ENCODE measurements around the gene CNDP1.
"Not testable (repeated sequence)": the region's sequence is repeated elsewhere in the genome, so short reads cannot be mapped to it uniquely, and the experiment has no call there.

Gene CNDP1

DNA sequence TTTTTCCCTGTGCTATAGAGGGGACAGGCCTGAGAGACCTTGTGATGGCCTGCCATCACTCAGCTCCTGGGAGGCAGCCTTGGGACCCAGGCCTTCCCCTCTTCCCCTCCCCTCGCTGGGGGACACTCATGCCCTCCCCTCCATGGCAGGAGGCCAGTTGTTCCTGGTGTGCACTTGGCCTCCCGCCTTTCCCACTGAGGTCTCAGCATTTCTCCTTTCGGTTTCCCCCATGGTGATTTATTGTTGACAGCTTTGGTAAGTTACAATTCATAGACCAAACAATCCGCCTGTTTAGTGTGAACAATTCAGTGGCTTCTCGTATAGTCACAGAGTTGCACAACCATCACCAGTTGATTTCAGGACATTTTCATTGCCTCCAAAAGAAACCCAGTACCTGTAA is 10.2 kb upstream of the CNDP1 start:
- DNase-seq (ENCODE audit: low spot score) = no peak
- TF ChIP-seq CTCF (IDR thresholded peaks at IDR 0.05; ENCODE audit: extremely low read depth, missing control alignments) = no peak

DNA sequence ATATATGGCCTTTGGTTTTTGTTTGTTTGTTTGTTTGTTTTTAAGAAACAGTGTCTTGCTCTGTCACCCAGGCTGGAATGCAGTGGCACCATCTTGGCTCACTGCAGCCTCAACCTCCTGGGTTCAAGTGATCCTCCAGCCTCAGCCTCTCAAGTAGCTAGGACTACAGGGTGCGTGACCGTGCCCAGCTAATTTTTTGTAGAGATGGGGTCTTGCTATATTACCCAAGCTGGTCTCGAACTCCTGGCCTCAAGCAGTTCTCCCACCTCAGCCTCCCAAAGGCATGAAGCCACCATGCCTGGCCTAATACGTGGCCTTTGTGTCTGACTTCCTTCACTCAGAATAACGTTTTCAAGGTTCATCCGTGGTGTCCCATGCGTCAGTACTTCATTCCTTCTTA is 9.4 kb upstream of the CNDP1 start:
- not testable (repeated sequence) for DNase-seq (ENCODE audit: low spot score)

GRCh38 chr18:74525741-74526140 is 8.6 kb upstream of the CNDP1 start:
- no peak for DNase-seq (ENCODE audit: low spot score)
- no peak for TF ChIP-seq CTCF (IDR thresholded peaks at IDR 0.05; ENCODE audit: extremely low read depth, missing control alignments)

DNA sequence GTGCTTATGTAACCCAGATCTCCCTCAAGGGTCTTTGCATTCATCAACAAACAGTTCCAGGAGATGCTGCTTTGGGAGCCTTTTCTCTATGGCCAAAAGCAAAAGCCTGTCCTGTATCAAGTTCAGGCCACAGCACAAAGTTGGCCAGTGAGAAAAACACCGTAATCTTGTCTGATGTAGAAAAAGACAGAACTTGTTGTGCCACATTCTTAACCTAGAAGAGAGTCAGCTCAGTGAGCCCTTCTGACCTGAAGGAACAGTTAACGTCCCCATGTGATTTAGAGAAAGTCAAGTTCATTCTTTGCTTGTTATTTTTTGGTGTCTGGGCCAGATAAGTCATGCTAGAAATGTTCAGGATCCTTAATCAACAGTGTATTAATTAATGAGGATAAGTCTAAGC is 7.8 kb upstream of the CNDP1 start:
- DNase-seq (ENCODE audit: low spot score) = no peak
- no peak for TF ChIP-seq CTCF (IDR thresholded peaks at IDR 0.05; ENCODE audit: extremely low read depth, missing control alignments)

DNA sequence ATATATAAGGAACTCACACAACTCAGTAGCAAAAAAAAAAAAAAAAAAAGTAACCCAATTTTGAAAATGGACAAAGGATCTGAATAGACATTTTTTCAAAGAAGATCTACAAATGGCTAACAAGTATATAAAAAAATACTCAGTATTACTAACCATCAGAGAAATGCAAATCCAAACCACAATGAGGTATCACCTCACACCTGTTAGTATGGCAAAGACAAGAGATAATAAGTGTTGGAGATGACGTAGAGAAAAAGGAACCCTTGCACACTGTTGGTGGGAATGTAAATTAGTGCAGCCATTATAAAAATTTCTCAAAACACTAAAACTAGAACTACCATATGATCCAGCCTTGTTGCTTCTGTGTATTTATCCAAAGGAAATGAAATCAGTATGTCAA is 5.8 kb upstream of the CNDP1 start:
- DNase-seq (ENCODE audit: low spot score) = no peak

GRCh38 chr18:74528913-74529312 is 5.4 kb upstream of the CNDP1 start:
- no peak for DNase-seq (ENCODE audit: low spot score)
- TF ChIP-seq CTCF (IDR thresholded peaks at IDR 0.05; ENCODE audit: extremely low read depth, missing control alignments) = no peak

More for the DNA sequence above, 5.8 kb upstream of the CNDP1 start:
- no peak for TF ChIP-seq CTCF (IDR thresholded peaks at IDR 0.05; ENCODE audit: extremely low read depth, missing control alignments)

- no peak for DNase-seq (ENCODE audit: low spot score)
- no peak for TF ChIP-seq CTCF (IDR thresholded peaks at IDR 0.05; ENCODE audit: extremely low read depth, missing control alignments)
Measured at GRCh38 chr18:74529378-74529777, 4.9 kb upstream of the CNDP1 start.

GRCh38 chr18:74529811-74530583 is 4.3 kb upstream of the CNDP1 start:
- no peak for DNase-seq (ENCODE audit: low spot score)
- no peak for TF ChIP-seq CTCF (IDR thresholded peaks at IDR 0.05; ENCODE audit: extremely low read depth, missing control alignments)
